ENCODE measurements around the gene ANKRD34C.

- TF ChIP-seq CTCF (IDR thresholded peaks at IDR 0.05; ENCODE audit: low read length) (no peak), EZH2 (optimal IDR thresholded peaks at IDR 0.05; ENCODE audit: low read depth, low read length) (no peak)
Observed at GRCh38 chr15:79240036-79240435, 42.5 kb upstream of the ANKRD34C start.

Measured in MM.1S (cell line).